ENCODE measurements around the gene PTPRF.

The PTPRF gene

GRCh38 chr1:43551396-43551888, 20.8 kb downstream of the PTPRF start:
- peak overlapping the region; percentile 94 for H3K27ac ChIP-seq
- no peak for TF ChIP-seq CTCF (conservative IDR thresholded peaks at IDR 0.05)

- TF ChIP-seq CTCF (conservative IDR thresholded peaks at IDR 0.05), result no peak
These were observed 21.5 kb downstream of the PTPRF start for GRCh38 chr1:43552059-43552742.

GRCh38 chr1:43552813-43553212, 22.1 kb downstream of the PTPRF start:
- H3K27ac ChIP-seq, result peak overlapping the region; percentile 94
- no peak for TF ChIP-seq CTCF (conservative IDR thresholded peaks at IDR 0.05)

More at GRCh38 chr1:43552059-43552742, 21.5 kb downstream of the PTPRF start:
- peak overlapping the region; percentile 94 for H3K27ac ChIP-seq

DNA sequence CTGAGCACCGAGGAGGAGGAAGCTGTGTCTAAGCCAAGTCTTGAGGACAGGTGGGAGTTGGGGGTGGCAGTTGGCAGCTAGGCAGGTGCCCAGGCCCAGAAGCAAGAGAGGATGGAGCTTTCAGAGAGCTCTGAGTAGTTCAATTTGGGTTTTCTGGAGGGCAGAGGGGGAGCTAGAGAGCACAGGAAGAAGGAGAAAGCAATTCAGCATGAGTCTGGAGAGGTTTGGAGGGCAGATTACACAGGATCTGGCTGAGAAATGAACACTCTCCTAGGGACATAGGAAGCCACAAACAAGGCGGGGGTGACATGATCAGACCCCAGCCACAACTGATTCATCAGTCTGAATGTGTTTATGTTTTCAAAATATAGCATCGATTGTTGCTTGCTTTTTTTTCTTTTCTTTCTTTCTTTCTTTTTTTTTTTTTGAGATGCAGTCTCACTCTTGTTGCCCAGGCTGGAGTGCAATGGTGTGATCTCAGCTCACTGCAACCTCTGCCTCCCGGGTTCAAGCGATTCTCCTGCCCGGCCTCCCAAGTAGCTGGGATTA, 23.8 kb downstream of the PTPRF start:
- peak; percentile 70 for TF ChIP-seq CTCF (conservative IDR thresholded peaks at IDR 0.05)
- H3K27ac ChIP-seq, result no peak overlapping the region

- TF ChIP-seq CTCF (conservative IDR thresholded peaks at IDR 0.05), result no peak
- no peak overlapping the region for H3K27ac ChIP-seq
These were observed 26.1 kb downstream of the PTPRF start for GRCh38 chr1:43556782-43557181.

DNA sequence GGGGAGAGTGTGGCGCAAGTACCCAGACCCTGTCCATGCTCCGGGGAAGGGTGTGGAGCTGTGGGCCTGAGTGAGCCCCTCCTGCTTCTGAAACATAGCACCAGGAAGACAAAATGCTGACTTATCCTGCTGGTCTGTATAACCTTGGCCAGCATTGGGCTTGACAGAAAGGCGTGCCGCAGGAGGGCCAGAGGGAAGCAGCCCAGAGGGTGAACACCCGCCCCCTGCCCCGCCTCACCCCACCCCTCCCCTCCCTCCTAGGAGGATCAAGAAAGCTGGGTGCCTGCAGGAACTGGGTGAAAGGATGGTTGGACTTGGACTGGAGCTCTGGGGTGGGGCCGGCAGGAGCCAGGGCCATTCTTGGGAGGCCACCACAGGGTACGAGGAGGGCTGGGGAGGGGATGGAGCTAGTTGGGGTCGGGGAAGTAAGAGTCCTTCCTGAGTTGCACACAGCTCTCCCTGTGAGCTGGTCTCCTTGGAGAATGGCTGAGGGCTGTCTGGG, 27.1 kb downstream of the PTPRF start:
- TF ChIP-seq CTCF (conservative IDR thresholded peaks at IDR 0.05), result no peak

GRCh38 chr1:43558346-43558841, 27.7 kb downstream of the PTPRF start:
- H3K27ac ChIP-seq, result no peak overlapping the region
- no peak for TF ChIP-seq CTCF (conservative IDR thresholded peaks at IDR 0.05)

More for the DNA sequence above, 27.1 kb downstream of the PTPRF start:
- no peak overlapping the region for H3K27ac ChIP-seq

All from VCaP (cell line).